NAMALWA (cell line): Measurements from ENCODE around the gene CEMP1.
A peak's percentile ranks its signal among the peaks of the same experiment; 100 is the strongest.

Source experiments
- DNase-seq: peaks from one replicate; pipeline ENCODE4 v3.0.0-alpha.2; 2015; ENCODE audit warnings: low spot score

CEMP1 gene

DNA sequence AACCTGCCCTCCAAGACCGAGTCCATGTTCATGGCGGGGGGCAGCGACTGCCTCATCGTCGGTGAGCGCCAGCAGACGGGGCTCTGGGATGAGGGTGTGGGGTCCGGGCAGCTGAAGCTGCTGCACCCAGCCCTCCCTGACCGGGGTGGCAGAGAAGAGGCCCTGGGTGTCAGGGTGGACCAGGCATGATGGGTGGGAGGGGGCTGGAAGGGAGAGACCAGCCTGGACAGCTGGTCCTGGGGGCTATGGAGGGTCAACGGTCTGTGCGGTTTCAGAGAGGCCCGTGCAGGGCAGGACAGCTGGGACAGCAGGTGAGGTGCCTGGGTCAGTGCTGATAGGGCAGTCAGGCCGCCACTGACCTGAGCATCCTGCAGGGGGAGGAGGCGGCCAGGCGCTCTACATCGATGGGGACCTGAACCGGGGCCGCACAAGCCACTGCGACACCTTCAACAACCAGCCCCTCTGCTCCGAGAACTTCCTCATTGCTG is 30.7 kb downstream of the CEMP1 start:
- no peak for DNase-seq

DNA sequence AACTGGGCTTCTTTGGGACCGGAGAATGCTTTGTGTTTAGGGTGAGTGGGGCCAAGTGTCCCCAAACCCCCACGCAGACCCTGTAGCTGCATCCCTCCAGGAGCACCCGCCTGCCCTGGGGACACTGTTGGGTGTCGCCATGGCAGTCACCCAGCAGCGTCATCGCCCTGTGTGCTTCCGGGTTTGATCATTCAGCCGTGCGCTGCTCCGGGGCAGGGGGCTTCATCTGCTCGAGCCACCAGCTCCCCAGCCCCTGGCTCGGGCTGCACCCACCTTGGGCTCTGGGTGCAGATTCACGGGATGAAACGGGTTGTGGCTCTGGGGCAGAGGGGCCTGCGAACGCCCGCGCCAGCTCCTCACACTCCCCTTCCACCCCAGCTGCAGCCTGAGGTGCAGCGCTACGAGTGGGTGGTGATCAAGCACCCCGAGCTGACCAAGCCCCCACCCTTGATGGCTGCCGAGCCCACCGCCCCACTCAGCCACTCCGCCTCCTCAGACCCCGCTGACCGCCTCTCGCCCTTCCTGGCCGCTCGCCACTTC is 31.2 kb downstream of the CEMP1 start:
- no peak for DNase-seq

DNA sequence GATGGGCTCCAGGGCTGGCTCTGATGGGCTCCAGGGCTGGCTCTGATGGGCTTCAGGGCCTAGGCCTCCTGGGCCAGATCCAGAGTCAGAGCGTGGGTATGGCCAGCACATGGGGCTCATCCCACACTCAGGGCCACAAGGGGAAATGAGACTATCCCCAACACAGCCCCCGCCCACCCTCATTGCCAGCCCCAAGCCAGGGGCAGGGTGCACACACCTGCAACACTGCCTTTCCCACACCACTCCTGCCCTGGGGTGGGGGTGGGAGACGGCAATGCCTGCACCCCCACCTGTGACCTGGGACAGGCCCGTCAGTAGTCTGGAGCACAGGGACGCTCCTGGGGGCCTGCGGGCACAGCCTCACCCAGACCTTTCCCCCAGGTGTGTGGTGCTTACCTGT is 31.8 kb downstream of the CEMP1 start:
- no peak for DNase-seq

DNA sequence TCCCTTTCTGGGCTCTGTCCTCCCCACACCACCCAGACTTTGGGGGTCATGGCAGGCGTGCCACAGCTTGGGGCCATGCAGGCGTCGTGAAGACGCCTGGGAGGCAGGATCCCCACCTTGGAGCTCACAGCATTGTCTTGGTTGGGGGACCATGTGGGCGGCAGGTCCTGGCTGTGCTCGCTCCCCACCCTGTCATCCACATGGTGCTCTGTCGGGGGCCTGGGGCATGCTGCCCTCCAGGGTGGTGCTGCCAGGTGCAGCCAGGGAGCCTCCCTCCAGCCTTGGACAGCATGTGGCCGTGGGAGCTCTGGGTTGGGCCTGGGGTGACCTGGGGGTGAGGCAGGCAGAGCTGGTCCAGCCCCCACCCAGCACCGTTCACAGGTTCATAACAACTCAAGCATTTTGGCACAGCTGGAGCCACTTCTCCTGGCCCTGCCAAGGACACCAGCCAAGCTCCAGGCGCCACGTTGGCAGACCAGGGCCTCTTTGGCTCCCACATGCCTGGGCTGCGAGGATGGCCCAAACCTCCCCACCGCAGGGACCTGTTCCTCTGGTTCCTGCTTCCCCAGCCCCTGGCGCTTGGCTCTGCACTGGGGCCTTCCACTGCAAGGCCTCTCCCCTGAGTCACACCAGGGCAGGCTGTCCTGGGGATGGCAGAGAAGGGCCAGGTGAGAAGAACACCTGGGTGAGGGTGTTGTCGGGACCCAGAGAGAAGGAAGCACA is 32.5 kb downstream of the CEMP1 start:
- no peak for DNase-seq

DNA sequence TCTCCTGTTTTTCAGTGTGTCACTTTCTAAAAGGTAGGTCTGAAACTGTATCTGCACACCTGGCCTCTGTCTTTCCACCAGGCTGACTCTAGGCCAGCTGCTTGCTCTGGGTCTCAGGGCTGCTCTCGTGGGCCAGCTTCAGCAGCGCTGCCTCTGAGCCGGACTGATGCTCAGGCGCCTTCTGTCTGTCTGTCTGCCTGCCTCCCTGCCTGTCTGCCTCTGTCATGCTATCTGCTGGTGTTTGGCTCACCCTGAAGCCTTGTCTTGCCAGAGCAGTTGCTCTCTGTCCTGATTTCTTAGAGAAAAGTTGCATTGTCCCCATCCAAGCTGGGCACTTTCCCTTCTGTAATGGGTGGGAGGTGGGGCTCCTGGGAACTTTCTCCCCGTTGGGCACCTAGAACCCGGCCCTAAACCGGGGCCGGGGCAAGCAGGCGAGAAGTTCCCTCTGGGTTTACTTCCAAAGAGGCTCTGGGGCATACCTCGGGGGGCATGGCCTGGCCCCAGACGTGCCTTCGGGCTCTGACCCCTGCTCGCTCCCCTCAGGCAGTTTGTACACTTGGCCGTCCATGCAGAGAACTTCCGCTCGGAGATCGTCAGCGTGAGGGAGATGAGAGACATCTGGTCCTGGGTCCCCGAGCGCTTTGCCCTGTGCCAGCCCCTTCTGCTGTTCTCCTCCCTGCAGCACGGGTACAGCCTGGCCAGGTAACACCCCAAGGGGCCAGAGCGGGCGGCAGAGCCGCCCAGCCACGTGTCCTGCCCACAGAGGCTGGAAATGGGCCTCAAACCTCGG is 33.3 kb downstream of the CEMP1 start:
- DNase-seq: no peak

DNA sequence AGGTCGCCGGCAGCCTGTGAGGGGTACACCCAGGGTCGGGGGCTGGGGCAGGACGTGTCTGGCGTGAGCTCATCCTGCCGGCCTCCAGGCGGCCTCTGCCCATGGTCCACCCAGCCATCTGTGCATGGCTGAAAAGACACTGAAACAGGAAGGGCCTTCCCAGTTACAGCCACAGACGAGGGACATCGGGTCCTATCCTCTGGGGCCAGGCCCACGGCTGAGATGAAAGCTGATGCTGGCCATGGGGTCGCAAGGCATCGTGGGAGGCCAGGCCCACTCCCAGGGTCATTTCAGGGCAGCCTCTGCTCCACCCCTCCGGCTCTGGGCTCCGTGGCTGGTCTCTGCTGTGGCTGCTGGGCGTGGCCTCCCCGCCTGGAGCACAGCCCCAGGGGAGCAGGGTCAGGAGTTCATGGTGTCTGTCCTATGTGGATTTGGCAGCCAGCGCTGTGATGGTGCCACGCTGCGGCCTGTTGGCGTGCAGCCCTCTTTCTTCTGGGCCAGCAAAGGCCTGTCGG is 34.0 kb downstream of the CEMP1 start:
- no peak for DNase-seq

DNA sequence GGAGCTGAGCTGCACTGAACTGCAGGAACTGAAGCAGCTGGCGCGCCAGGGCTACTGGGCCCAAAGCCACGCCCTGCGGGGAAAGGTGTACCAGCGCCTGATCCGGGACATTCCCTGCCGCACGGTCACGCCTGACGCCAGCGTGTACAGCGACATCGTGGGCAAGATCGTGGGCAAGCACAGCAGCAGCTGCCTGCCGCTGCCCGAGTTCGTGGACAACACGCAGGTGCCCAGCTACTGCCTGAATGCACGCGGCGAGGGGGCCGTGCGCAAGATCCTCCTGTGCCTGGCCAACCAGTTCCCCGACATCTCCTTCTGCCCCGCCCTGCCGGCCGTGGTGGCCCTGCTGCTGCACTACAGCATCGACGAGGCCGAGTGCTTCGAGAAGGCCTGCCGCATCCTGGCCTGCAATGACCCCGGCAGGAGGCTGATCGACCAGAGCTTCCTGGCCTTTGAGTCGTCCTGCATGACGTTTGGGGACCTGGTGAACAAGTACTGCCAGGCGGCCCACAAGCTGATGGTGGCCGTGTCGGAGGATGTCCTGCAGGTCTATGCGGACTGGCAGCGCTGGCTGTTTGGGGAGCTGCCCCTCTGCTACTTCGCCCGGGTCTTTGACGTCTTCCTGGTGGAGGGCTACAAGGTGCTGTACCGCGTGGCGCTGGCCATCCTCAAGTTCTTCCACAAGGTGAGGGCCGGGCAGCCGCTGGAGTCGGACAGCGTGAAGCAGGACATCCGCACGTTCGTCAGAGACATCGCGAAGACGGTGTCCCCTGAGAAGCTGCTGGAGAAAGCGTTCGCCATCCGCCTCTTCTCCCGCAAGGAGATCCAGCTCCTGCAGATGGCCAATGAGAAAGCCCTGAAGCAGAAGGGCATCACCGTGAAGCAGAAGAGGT is 34.7 kb downstream of the CEMP1 start:
- no peak for DNase-seq

DNA sequence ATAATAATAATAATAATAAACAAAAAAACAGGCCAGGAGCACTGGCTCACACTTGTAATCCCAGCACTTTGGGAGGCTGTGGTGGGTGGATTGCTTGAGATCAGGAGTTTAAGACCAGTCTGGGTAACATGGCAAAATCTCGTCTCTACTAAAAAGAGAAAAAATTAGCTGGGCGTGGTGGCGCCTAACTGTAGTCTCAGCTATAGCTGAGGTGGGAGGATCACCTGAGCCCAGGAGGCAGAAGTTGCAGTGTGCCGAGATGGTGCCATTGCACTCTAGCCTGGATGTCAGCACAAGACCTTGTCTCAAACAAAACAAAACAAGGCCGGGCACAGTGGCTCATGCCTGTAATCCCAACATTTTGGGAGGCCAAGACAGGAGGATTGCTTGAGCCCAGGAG is 36.2 kb downstream of the CEMP1 start:
- no peak for DNase-seq

DNA sequence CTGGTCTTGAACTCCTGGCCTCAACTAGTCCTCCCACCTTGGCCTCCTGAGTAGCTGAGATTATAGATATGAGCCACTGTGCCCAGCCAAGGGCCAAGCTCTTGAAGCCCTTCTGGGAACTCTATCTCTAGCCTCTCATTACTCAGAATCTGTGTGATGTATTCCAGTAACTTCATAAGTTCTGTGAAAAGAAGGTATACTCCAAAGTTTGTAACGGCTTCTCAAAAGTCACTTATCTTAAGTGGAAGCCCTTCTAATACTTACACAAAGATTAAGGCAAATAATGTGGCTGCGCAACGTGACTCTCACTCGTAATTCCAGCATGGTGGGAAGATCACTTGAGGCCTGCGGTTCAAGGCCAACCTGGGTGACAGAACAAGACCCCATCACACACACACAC is 36.6 kb downstream of the CEMP1 start:
- no peak for DNase-seq

DNA sequence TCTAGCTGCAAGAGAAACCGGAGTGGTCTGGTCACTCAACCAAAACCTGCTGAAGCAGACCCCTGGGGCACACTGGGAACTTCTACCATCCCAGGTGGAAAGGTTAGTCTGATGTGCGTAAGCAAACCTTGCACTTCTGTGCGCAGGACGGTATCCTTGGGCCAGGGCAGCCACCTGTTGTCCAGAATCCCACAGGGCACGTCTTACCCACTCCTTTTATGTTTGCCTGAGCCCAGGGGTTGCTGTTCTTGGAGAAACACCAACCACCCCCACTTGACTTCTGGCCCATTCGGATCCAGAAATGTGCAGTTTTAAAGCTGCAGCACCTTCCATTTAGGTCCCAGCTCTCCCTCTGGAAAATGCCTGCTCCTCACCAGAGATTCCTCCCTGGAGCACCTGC is 37.6 kb downstream of the CEMP1 start:
- DNase-seq: no peak

DNA sequence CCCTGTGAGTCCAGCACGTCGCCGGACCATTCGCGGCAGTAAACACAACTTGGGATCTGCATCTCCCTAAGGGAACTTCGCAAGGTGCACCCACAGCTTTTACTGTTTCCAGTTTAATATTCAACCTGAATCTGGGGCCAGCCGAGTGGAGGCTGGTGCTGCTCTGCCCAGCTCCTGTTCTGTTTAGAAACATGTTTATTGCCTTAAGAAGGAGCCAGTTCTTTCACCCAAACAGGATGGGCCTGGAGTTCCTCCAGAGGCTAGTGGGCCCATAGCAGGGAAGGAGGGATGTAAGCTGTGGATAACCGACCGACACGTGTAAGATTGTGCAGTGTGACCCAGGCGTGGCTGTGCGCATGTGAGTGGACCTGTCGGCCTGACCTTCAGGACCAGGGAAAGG is 38.9 kb downstream of the CEMP1 start:
- no peak for DNase-seq

DNA sequence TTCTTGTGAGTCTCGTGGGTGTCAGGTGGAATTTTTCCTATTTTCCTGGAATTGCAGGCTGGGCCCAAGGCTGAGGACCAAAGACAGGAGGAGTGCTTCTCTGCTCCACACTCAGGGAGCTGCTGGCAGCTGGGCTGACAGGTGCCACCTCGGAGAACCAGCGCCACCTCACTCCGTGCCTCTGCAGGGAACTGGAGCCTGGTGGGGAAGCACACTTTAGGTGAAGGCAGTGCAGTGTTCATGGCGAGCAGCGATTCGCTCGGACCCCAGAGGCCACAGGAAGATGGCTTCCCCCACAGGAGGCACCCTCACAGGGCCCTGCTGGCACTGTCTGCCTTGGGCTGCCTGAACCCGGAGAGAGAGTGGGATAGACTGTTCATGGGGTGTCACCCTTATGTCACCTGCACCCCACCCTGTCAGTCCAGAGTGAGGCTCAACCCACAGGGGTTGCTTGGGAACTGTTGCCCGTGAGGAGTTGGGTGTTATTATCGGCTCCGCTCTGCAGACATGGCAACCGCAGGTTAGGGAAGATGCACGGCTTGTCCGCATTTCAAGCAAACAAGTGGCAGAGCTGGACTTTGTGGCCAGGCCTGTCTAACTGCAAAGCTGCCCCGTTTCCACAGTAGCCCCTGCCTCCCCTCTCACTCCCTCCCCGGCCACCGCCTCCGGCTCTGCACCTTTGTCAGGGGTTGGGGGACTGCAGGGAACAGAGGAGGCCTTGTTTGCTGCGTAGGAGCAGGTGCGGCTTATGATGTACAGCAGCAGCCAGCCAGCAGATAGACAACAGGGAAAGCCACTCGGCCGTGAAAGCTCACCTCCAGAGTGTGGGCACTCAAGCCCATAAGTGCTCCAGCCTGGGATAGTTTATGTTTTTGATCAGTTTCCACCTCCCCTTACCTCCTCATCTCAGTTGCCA is 40.8 kb downstream of the CEMP1 start:
- DNase-seq: no peak

DNA sequence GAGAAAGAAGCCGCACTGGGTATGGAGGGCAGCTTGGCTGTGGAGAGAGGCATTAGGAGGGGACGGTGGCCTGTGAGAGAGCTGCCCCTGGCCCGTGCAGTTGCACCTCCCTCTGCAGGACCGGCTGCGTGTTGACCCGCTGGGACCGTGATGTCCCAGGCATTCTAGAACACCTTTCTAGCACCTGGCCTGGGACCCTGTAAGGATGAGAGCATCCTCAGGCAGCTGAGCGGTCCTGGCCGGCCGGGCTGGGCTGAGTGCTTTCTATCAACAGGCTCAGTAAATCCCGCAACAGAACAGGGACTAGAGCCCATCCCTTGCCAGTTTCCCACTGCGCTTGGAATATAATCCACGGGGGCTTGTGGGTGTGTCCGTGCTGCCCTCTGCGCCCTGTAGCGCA is 41.6 kb downstream of the CEMP1 start:
- DNase-seq: no peak

DNA sequence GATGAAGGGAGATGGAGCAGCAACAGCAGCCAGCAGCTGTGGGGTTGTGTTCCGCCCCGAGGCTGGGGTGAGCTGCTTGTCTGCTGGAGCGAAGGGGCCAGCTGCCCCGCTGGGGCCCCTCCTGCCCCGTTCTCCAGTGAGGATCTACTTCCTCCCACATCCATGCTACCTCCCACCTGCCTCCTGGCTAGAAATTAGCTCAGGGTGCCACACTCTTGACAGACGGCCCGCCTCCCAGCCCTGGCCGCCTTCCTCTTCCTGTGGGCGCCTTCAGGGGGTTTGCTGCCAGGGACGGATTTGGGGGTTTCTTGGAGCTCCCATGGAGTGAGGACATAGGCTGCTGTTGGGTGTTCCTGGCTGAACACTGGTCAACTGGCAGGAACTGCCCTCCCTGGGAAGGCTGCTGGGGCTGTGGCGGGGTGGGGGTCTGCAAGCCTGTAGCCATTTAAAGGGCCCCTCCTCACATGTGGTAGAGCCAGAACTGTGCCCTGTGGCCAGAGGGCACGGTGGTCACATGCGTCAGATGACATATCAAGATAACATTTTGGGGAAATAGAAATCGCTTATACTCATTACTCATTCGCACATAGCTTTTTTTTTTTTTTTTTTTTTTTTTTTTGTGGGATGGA is 43.2 kb downstream of the CEMP1 start:
- DNase-seq: no peak

DNA sequence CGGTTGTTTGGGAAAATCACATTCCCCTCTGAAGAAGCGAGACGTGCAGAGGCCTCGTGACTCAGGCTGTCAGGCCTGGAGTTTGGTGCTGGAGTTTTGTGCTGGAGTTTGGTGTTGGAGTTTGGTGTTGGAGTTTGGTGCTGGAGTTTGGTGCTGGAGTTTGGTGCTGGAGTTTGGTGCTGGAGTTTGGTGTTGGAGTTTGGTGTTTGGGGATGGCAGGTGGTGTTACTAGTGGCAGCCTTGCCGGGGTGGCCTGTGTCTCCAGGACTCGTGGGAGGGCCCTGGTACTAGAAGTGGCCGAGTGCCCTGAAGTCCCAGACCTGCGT is 43.7 kb downstream of the CEMP1 start:
- no peak for DNase-seq

DNA sequence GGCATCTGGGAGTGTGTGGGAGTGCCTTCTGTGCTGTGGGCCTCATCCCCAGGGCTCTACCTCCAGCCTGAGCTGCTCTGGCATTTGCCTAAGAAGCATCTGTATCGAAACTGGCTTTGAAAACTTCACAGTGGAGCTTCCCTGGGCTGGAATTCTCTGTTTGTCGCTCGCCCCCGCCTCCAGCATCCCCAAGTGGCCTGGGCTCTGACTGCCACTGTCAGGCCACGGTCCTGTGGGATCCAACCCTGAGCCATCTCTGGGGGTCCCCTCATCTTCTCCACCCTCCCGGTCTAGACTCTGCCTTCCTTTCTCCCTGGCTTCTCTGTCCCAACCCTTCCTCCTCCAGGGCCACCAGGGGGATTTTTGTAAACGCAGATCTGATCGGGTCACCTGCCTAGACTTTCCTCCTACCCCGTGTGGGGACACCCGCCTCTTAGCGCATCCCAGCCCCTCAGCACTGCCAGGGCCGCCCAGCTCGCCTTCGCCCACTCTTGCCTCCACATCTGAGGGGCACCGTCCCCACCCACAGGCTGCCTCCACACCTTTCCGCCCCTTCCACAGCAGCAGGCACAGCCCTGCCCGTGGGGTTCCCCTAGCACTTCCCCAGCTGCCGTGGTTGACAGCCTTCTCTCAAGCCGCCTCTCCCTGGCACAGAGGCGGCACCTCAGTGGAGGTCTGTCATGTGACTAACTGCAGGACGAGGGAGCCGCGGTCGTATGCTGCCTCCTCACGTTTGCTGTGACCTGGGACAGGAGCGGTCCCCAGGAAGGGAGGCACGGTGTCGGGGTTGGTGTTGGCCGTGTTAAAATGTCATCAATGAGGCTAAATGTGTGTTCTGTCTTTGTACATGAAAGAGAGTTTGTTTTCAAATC is 44.3 kb downstream of the CEMP1 start:
- peak; percentile 44 for DNase-seq

DNA sequence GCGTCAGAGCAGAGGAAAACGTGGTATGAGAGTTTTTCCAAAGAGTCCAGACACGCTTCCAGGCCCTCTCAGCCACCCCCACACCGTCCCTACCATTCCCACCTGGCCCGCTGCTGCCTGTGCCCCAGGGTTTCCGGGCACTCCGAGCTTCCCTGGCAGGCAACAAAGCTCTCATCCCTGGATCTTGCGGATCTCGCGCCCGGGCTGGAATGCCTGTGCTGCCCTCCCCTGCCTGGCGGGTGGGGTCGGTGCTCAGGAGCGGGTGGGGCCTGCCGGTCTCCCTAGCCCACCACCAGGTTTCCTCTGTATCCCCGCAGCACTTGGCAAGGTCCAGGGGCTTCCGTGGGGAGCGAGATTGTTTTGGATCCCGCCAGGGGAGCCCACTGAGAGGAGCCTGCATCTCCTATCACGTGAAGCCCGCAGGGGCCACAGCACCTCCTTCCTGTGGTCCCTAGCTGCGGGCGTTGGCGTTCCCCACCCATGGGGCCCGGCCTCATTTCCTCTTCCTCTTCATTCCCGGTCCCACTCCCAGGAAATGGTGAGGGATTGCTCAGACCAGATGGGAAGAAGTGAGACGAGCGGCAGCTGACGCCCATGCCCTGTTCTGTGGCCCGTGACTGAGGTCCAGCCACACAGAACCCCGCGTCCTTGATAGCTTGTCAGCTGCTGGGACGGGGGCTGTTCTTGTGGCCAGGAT is 45.2 kb downstream of the CEMP1 start:
- DNase-seq: no peak

DNA sequence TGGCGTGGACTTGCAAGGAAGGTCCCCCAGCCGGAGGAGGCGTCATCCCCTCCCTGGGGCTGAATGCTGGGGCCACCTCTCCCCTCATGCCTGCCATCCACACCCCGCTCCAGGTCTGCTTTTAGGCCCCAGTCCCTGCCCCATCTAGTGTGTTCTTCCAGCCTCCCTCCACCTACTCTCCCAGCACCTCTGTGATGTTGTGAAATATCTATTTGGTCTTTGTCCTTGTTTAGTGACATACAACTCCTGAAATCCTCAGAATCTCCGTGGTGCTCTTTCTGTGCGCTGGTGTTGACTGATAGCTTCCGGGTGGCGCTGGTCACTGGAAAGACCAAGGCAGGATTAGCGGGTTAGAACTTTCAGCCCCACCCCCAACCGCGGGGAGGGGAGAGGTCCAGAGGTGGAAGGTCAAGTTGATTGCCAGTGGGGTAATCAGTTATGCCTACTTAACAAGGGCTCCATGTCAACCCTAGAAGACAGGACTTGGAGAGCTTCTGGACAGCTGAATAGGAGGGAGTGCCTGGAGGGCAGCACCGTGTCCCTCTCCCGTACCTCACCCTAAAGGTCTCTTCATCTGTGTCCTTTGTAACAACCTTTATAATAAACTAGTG is 46.2 kb downstream of the CEMP1 start:
- DNase-seq: no peak
